Gastrocnemius medialis (tissue), 4 donors: ENCODE data around the gene FAM13A. TPM values are rescaled to one million over a fixed set of nuclear protein-coding genes. Genes with fewer than 3 reads are reported as not detected.

ENCODE experiments used
- ATAC-seq, 2 donors: fragments of 150-250 bp; one replicate each; pipeline ENCODE4 v1.9.1; 2016
- DNase-seq, 2 donors: peaks; one replicate each; pipeline ENCODE4 v3.0.0-alpha.2; 2019
- H3K27ac ChIP-seq, 4 donors: fragments of 200-600 bp; sonication (generic); 1 replicate in 1 of 4; 2 replicates in 3 of 4; pipeline ENCODE4 v1.5.1; 2016 to 2018; ENCODE audit warnings: mild to moderate bottlenecking in 2 of 4, moderate library complexity in 1 of 4
- H3K27me3 ChIP-seq, 3 donors: fragments of 200-600 bp; sonication (generic) in 2 of 3; 1 replicate in 1 of 3; 2 replicates in 2 of 3; pipeline versions ENCODE4 v1.5.1 to v1.6.0; 2016 to 2019; ENCODE audit warnings: mild to moderate bottlenecking in 1 of 3, moderate library complexity in 1 of 3
- H3K36me3 ChIP-seq, 2 donors: fragments of 200-600 bp; sonication (generic) in 1 of 2; one replicate each; pipeline ENCODE4 v1.5.1; 2017 to 2018
- H3K4me1 ChIP-seq, 2 donors: fragments of 200-600 bp; sonication (generic) in 1 of 2; one replicate each; pipeline ENCODE4 v1.5.1; 2016 to 2017; ENCODE audit warnings: mild to moderate bottlenecking in 2 of 2
- H3K4me3 ChIP-seq, 4 donors: fragments of 200-600 bp; sonication (generic) in 3 of 4; 1 replicate in 1 of 4; 2 replicates in 3 of 4; pipeline ENCODE4 v1.5.1; 2016 to 2019; ENCODE audit warnings: mild to moderate bottlenecking in 2 of 4
- H3K9me3 ChIP-seq, 3 donors: fragments of 200-600 bp; sonication (generic) in 2 of 3; 1 replicate in 1 of 3; 2 replicates in 2 of 3; pipeline ENCODE4 v1.5.1; 2016 to 2019
- CTCF ChIP-seq, 5 experiments: fragments of 450-650 bp in 3 of 5; fragments of 200-600 bp in 2 of 5; sonication (generic) in 2 of 5; IDR thresholded peaks in 4 of 5; conservative IDR thresholded peaks in 1 of 5; 1 replicate in 4 of 5; 2 replicates in 1 of 5; pipeline ENCODE4 v1.5.1; 2016 to 2019; ENCODE audit warnings: antibody characterized with exemption in 5 of 5, mild to moderate bottlenecking in 3 of 5, moderate library complexity in 3 of 5
- POLR2A ChIP-seq, 2 donors: fragments of 450-650 bp; IDR thresholded peaks; one replicate each; pipeline ENCODE4 v1.6.1; 2017; ENCODE audit warnings: antibody characterized with exemption in 2 of 2, mild to moderate bottlenecking in 2 of 2, moderate library complexity in 2 of 2
- in situ Hi-C, 4 donors: fragments of 200-750 bp; cut with MboI; loops; one replicate each; pipeline versions ENCODE4 v1.15.0 to v1.8.0; 2017; ENCODE audit warnings: low sequenced_read_pairs in 4 of 4
- intact Hi-C: fragments of 100-400 bp; cut with DNase I; formaldehyde crosslinking; loops from one replicate; pipeline ENCODE4 v1.15.1; 2023; ENCODE audit warnings: low total_unique reads
- total RNA-seq, 4 donors: library from RNA; depleted of rRNA; stranded (reverse); fragments of >200 nt; gene quantifications; one replicate each; pipeline versions ENCODE4 v1.1.0 to v1.2.3, GENCODE V29; 2016

FAM13A gene
- total RNA-seq, 4 donors from 2014 or later, result 6.7 to 14.1 (median 11.4) TPM

GRCh38 chr4:88880501-88881226 is 176.3 kb downstream of the FAM13A start:
- intact Hi-C loops, result no loop called here
- H3K4me3 ChIP-seq, result no peak overlapping the region
- H3K27ac ChIP-seq, result peak overlapping the region in 2 of 4 donors; percentile 23 to 25
- DNase-seq (no peak), ATAC-seq (no peak)
- H3K4me1 ChIP-seq, result no peaks in the 10 kb centered on the region
- TF ChIP-seq CTCF (IDR thresholded peaks at IDR 0.05 in 4 of 5, conservative IDR thresholded peaks at IDR 0.05 in 1 of 5) (no peak), POLR2A (IDR thresholded peaks at IDR 0.05) (no peak)
- in situ Hi-C loops, result no loop called here
- H3K9me3 ChIP-seq, result no peaks in the 10 kb centered on the region
- H3K27me3 ChIP-seq, result no peaks in the 10 kb centered on the region
- H3K36me3 ChIP-seq, result no peaks in the 10 kb centered on the region

GRCh38 chr4:88879991-88880390 is 177.0 kb downstream of the FAM13A start:
- Histone ChIP-seq H3K4me1 (no peaks in the 10 kb centered on the region), H3K27ac (peak overlapping the region in 2 of 4 donors; percentile 23 to 25), H3K9me3 (no peaks in the 10 kb centered on the region), H3K4me3 (no peak overlapping the region), H3K27me3 (no peaks in the 10 kb centered on the region), H3K36me3 (no peaks in the 10 kb centered on the region)
- in situ Hi-C loops, result no loop called here
- TF ChIP-seq CTCF (IDR thresholded peaks at IDR 0.05 in 4 of 5, conservative IDR thresholded peaks at IDR 0.05 in 1 of 5), result no peak
- no peak for TF ChIP-seq POLR2A (IDR thresholded peaks at IDR 0.05)
- DNase-seq, result no peak
- intact Hi-C loops, result no loop called here
- ATAC-seq, result no peak

GRCh38 chr4:88878642-88879041 is 178.3 kb downstream of the FAM13A start:
- in situ Hi-C loops, result no loop called here
- Histone ChIP-seq H3K9me3 (no peaks in the 10 kb centered on the region), H3K36me3 (no peaks in the 10 kb centered on the region), H3K27me3 (no peaks in the 10 kb centered on the region), H3K4me3 (no peak overlapping the region), H3K27ac (no peak overlapping the region), H3K4me1 (no peaks in the 10 kb centered on the region)
- TF ChIP-seq CTCF (IDR thresholded peaks at IDR 0.05 in 4 of 5, conservative IDR thresholded peaks at IDR 0.05 in 1 of 5) (no peak), POLR2A (IDR thresholded peaks at IDR 0.05) (no peak)
- intact Hi-C loops, result no loop called here
- no peak for ATAC-seq
- no peak for DNase-seq

GRCh38 chr4:88870428-88870827 is 186.6 kb downstream of the FAM13A start:
- DNase-seq (no peak), ATAC-seq (no peak)
- no peak overlapping the region for H3K27ac ChIP-seq
- no peaks in the 10 kb centered on the region for H3K9me3 ChIP-seq
- H3K4me3 ChIP-seq, result no peak overlapping the region
- no peaks in the 10 kb centered on the region for H3K27me3 ChIP-seq
- no peaks in the 10 kb centered on the region for H3K36me3 ChIP-seq
- in situ Hi-C loops (no loop called here), intact Hi-C loops (no loop called here)
- no peak for TF ChIP-seq POLR2A (IDR thresholded peaks at IDR 0.05)
- peaks cover 0 to 6% of the 10 kb centered on the region in 2 donors for H3K4me1 ChIP-seq

- H3K36me3 ChIP-seq, result no peaks in the 10 kb centered on the region
- intact Hi-C loops, result no loop called here
- no peak overlapping the region for H3K27ac ChIP-seq
- no peak for ATAC-seq
- in situ Hi-C loops, result no loop called here
- H3K9me3 ChIP-seq, result no peaks in the 10 kb centered on the region
- peaks cover 0 to 6% of the 10 kb centered on the region in 2 donors for H3K4me1 ChIP-seq
- DNase-seq, result no peak
- no peak for TF ChIP-seq POLR2A (IDR thresholded peaks at IDR 0.05)
- TF ChIP-seq CTCF (IDR thresholded peaks at IDR 0.05 in 4 of 5, conservative IDR thresholded peaks at IDR 0.05 in 1 of 5), result no peak
- no peak overlapping the region for H3K4me3 ChIP-seq
- H3K27me3 ChIP-seq, result no peaks in the 10 kb centered on the region
Measured at GRCh38 chr4:88868510-88868909, 188.5 kb downstream of the FAM13A start.
